ENCODE results near the gene PMVK.

Gene PMVK

GRCh38 chr1:154952664-154953063, 16.1 kb upstream of the PMVK start:
- Histone ChIP-seq H2AFZ (ENCODE audit: low read depth, low read length) (no peak overlapping the region), H4K20me1 (ENCODE audit: insufficient read depth, low read length) (peaks cover 7% of the 10 kb centered on the region; the same call in 1 of the 2 replicates), H3K27me3 (ENCODE audit: insufficient read depth, low read length, poor library complexity) (no peaks in the 10 kb centered on the region), H3K27ac (ENCODE audit: low read length) (peak overlapping the region; percentile 15), H3K79me2 (ENCODE audit: insufficient read depth, low read length) (peaks cover 28% of the 10 kb centered on the region), H3K4me3 (ENCODE audit: low read depth in 1 of 2, low read length in 2 of 2) (no peak overlapping the region), H3K9me3 (ENCODE audit: insufficient read depth, low read length, severe bottlenecking) (no peaks in the 10 kb centered on the region), H3K36me3 (ENCODE audit: insufficient read depth, low read length) (peaks cover 25% of the 10 kb centered on the region), H3K4me1 (ENCODE audit: insufficient read depth, low read length) (peaks cover 49% of the 10 kb centered on the region), H3K4me2 (ENCODE audit: insufficient read depth, low read length) (0 out of 2 replicates have a peak overlapping the region, but pooled peaks have one; percentile 0), H3K9ac (ENCODE audit: low read depth, low read length) (no peak overlapping the region)
- DNase-seq (no peak), ATAC-seq (ENCODE audit: insufficient read depth, low read depth) (no peak)
- no peak for TF ChIP-seq EZH2 (IDR thresholded peaks at IDR 0.05; ENCODE audit: borderline replicate concordance, low read depth, low read length, severe bottlenecking)
- no peak for TF ChIP-seq CTCF (IDR thresholded peaks at IDR 0.05; ENCODE audit: borderline replicate concordance, extremely low read depth, low read length, poor library complexity, severe bottlenecking)

GRCh38 chr1:154951901-154952657, 15.6 kb upstream of the PMVK start:
- DNase-seq (no peak), ATAC-seq (ENCODE audit: insufficient read depth, low read depth) (no peak)
- H3K9ac ChIP-seq (ENCODE audit: low read depth, low read length): no peak overlapping the region
- no peak overlapping the region for H2AFZ ChIP-seq (ENCODE audit: low read depth, low read length)
- H3K9me3 ChIP-seq (ENCODE audit: insufficient read depth, low read length, severe bottlenecking): no peaks in the 10 kb centered on the region
- peaks cover 28% of the 10 kb centered on the region for H3K79me2 ChIP-seq (ENCODE audit: insufficient read depth, low read length)
- H3K4me1 ChIP-seq (ENCODE audit: insufficient read depth, low read length): peaks cover 43% of the 10 kb centered on the region
- H3K4me2 ChIP-seq (ENCODE audit: insufficient read depth, low read length): no peak overlapping the region
- TF ChIP-seq EZH2 (IDR thresholded peaks at IDR 0.05; ENCODE audit: borderline replicate concordance, low read depth, low read length, severe bottlenecking) (no peak), CTCF (IDR thresholded peaks at IDR 0.05; ENCODE audit: borderline replicate concordance, extremely low read depth, low read length, poor library complexity, severe bottlenecking) (no peak)
- no peaks in the 10 kb centered on the region for H3K27me3 ChIP-seq (ENCODE audit: insufficient read depth, low read length, poor library complexity)
- H3K36me3 ChIP-seq (ENCODE audit: insufficient read depth, low read length): peaks cover 30% of the 10 kb centered on the region
- H4K20me1 ChIP-seq (ENCODE audit: insufficient read depth, low read length): peaks cover 7% of the 10 kb centered on the region; the same call in 1 of the 2 replicates
- no peak overlapping the region for H3K27ac ChIP-seq (ENCODE audit: low read length)
- H3K4me3 ChIP-seq (ENCODE audit: low read depth in 1 of 2, low read length in 2 of 2): no peak overlapping the region

- no peak overlapping the region for H3K9ac ChIP-seq (ENCODE audit: low read depth, low read length)
- H3K27ac ChIP-seq (ENCODE audit: low read length): no peak overlapping the region
- H4K20me1 ChIP-seq (ENCODE audit: insufficient read depth, low read length): peaks cover 4% of the 10 kb centered on the region; the same call in 1 of the 2 replicates
- no peaks in the 10 kb centered on the region for H3K27me3 ChIP-seq (ENCODE audit: insufficient read depth, low read length, poor library complexity)
- DNase-seq (no peak), ATAC-seq (ENCODE audit: insufficient read depth, low read depth) (no peak)
- no peak overlapping the region for H3K4me3 ChIP-seq (ENCODE audit: low read depth in 1 of 2, low read length in 2 of 2)
- peaks cover 5% of the 10 kb centered on the region; the same call in 1 of the 2 replicates for H3K79me2 ChIP-seq (ENCODE audit: insufficient read depth, low read length)
- no peaks in the 10 kb centered on the region for H3K9me3 ChIP-seq (ENCODE audit: insufficient read depth, low read length, severe bottlenecking)
- H3K4me1 ChIP-seq (ENCODE audit: insufficient read depth, low read length): peaks cover 11% of the 10 kb centered on the region
- H3K36me3 ChIP-seq (ENCODE audit: insufficient read depth, low read length): peaks cover 41% of the 10 kb centered on the region
- H3K4me2 ChIP-seq (ENCODE audit: insufficient read depth, low read length): no peak overlapping the region
- TF ChIP-seq CTCF (IDR thresholded peaks at IDR 0.05; ENCODE audit: borderline replicate concordance, extremely low read depth, low read length, poor library complexity, severe bottlenecking) (no peak), EZH2 (IDR thresholded peaks at IDR 0.05; ENCODE audit: borderline replicate concordance, low read depth, low read length, severe bottlenecking) (no peak)
- H2AFZ ChIP-seq (ENCODE audit: low read depth, low read length): no peak overlapping the region
These were observed 11.6 kb upstream of the PMVK start for GRCh38 chr1:154948079-154948478.
